HepG2 (cell line): Measurements from ENCODE around the gene TRMT112. TPM values are rescaled to one million over a fixed set of nuclear protein-coding genes. Genes with fewer than 3 reads are reported as not detected.

Source experiments
- ATF1 ChIP-seq: IDR thresholded peaks from 2 replicates; pipeline ENCODE4 v1.6.1; 2016; ENCODE audit warnings: mild to moderate bottlenecking, control low read depth
- CENPBD1 ChIP-seq: sonication (generic); formaldehyde crosslinking; IDR thresholded peaks from 2 replicates; pipeline ENCODE4 v1.8.0; 2022; ENCODE audit warnings: missing genetic modification reagents, low read depth, mild to moderate bottlenecking, borderline replicate concordance
- FOXO1 ChIP-seq: sonication (generic); formaldehyde crosslinking; IDR thresholded peaks from 2 replicates; pipeline ENCODE4 v1.4.0; 2020; ENCODE audit warnings: missing genetic modification reagents
- GTF3A ChIP-seq: sonication (generic); formaldehyde crosslinking; conservative IDR thresholded peaks from 2 replicates; pipeline ENCODE4 v1.4.0; 2020; ENCODE audit warnings: mild to moderate bottlenecking, missing genetic modification reagents
- KDM5A ChIP-seq: fragments of 200-600 bp; sonication (generic); IDR thresholded peaks from 2 replicates; pipeline ENCODE4 v1.7.0; 2018; ENCODE audit warnings: antibody characterized with exemption, mild to moderate bottlenecking, low read length, borderline replicate concordance
- MEF2D ChIP-seq: sonication (generic); formaldehyde crosslinking; IDR thresholded peaks from 2 replicates; pipeline ENCODE4 v1.5.1; 2020; ENCODE audit warnings: mild to moderate bottlenecking, missing genetic modification reagents
- MNT ChIP-seq: fragments of 450-650 bp; IDR thresholded peaks from 2 replicates; pipeline ENCODE4 v1.6.1; 2016
- NKX3-1 ChIP-seq: sonication (generic); formaldehyde crosslinking; IDR thresholded peaks from 2 replicates; pipeline ENCODE4 v1.5.0; 2020; ENCODE audit warnings: missing genetic modification reagents
- NR2F2 ChIP-seq: IDR thresholded peaks from 2 replicates; pipeline ENCODE4 v1.6.1; 2012; ENCODE audit warnings: low read depth, inconsistent platforms, borderline replicate concordance
- SALL2 ChIP-seq: sonication (generic); formaldehyde crosslinking; IDR thresholded peaks from 2 replicates; pipeline ENCODE4 v1.8.1; 2023; ENCODE audit warnings: mild to moderate bottlenecking, missing genetic modification reagents, inconsistent platforms
- SRSF9 ChIP-seq: fragments of 200-400 bp; formaldehyde crosslinking; IDR thresholded peaks from 2 replicates; pipeline ENCODE4 v1.6.1; 2018; ENCODE audit warnings: borderline replicate concordance, mild to moderate bottlenecking, low read depth, low read length; ENCODE audit not compliant: insufficient read depth, poor library complexity, severe bottlenecking
- STAG1 ChIP-seq: sonication (generic); formaldehyde crosslinking; IDR thresholded peaks from 2 replicates; pipeline ENCODE4 v1.4.0; 2020; ENCODE audit warnings: missing genetic modification reagents
- YY1 ChIP-seq: IDR thresholded peaks from 2 replicates; pipeline ENCODE4 v1.6.1; 2011; ENCODE audit warnings: low read length, low read depth, moderate library complexity, mild to moderate bottlenecking; ENCODE audit not compliant: insufficient read depth, insufficient replicate concordance
- ZBTB8A ChIP-seq: sonication (generic); formaldehyde crosslinking; IDR thresholded peaks from 2 replicates; pipeline ENCODE4 v1.4.0; 2020; ENCODE audit warnings: mild to moderate bottlenecking, low read depth, missing genetic modification reagents, borderline replicate concordance
- ZNF121 ChIP-seq: sonication (generic); formaldehyde crosslinking; IDR thresholded peaks from 2 replicates; pipeline ENCODE4 v1.5.0; 2020; ENCODE audit warnings: mild to moderate bottlenecking, missing genetic modification reagents
- ZNF18 ChIP-seq: sonication (generic); formaldehyde crosslinking; IDR thresholded peaks from 2 replicates; pipeline ENCODE4 v1.8.0; 2022; ENCODE audit warnings: mild to moderate bottlenecking, missing genetic modification reagents; ENCODE audit not compliant: insufficient replicate concordance
- ZNF234 ChIP-seq: sonication (generic); formaldehyde crosslinking; conservative IDR thresholded peaks from 2 replicates; pipeline ENCODE4 v1.5.1; 2020; ENCODE audit warnings: mild to moderate bottlenecking, missing genetic modification reagents
- ZNF256 ChIP-seq: sonication (generic); formaldehyde crosslinking; conservative IDR thresholded peaks from 2 replicates; pipeline ENCODE4 v1.4.0; 2020; ENCODE audit warnings: missing genetic modification reagents
- ZNF260 ChIP-seq: sonication (generic); formaldehyde crosslinking; IDR thresholded peaks from 2 replicates; pipeline ENCODE4 v1.4.0; 2020; ENCODE audit warnings: missing genetic modification reagents, low read depth, mild to moderate bottlenecking, borderline replicate concordance
- ZNF275 ChIP-seq: sonication (generic); formaldehyde crosslinking; IDR thresholded peaks from 2 replicates; pipeline ENCODE4 v1.8.0; 2022; ENCODE audit warnings: missing genetic modification reagents, mild to moderate bottlenecking, inconsistent platforms, borderline replicate concordance
- ZNF513 ChIP-seq: sonication (generic); formaldehyde crosslinking; conservative IDR thresholded peaks from 2 replicates; pipeline ENCODE4 v1.5.0; 2020; ENCODE audit warnings: missing genetic modification reagents
- ZNF672 ChIP-seq: sonication (generic); formaldehyde crosslinking; IDR thresholded peaks from 2 replicates; pipeline ENCODE4 v1.8.1; 2022; ENCODE audit warnings: missing genetic modification reagents
- ZNF746 ChIP-seq: sonication (generic); formaldehyde crosslinking; IDR thresholded peaks from 2 replicates; pipeline ENCODE4 v1.8.0; 2022; ENCODE audit warnings: mild to moderate bottlenecking, missing genetic modification reagents
- ZSCAN31 ChIP-seq: sonication (generic); formaldehyde crosslinking; IDR thresholded peaks from 2 replicates; pipeline ENCODE4 v1.5.0; 2020; ENCODE audit warnings: low read depth, mild to moderate bottlenecking, missing genetic modification reagents
- polyA plus RNA-seq, 8 experiments: library from polyadenylated mRNA; depleted of rRNA in 3 of 8; stranded (reverse) in 7 of 8; unstranded in 1 of 8; fragments of >200 nt; fragmentation: Illumina TruSeq in 4 of 8; extraction: Trizol in 4 of 8; gene quantifications; 2 replicates each; pipeline versions ENCODE4 v1.2.1 to v1.2.3, GENCODE V29; 2011 to 2016; ENCODE audit warnings: low read depth in 4 of 8, missing spikeins in 1 of 8, mixed read lengths in 1 of 8; ENCODE audit not compliant: insufficient read depth in 1 of 8
- total RNA-seq, 5 experiments: library from RNA; depleted of rRNA; stranded (reverse); fragments of >200 nt; fragmentation: Illumina TruSeq; extraction: Trizol; gene quantifications; 2 replicates each; pipeline ENCODE4 v1.2.3, GENCODE V29; 2016; ENCODE audit warnings: low read depth in 1 of 5

The TRMT112 gene
- total and polyA plus RNA-seq, 2 of the 13 experiments (the other 11 are each of a cell fraction or from before 2014, with no cell fraction given): 186 to 409 TPM

GRCh38 chr11:64357904-64358535, 40.7 kb upstream of the TRMT112 start (continued):
- no peak for TF ChIP-seq ZNF513 (CRISPR knock-in tag)
- no peak for TF ChIP-seq ZNF18 (CRISPR knock-in tag)
- 0 out of 2 replicates have a peak, but pooled peaks have one; percentile 37 for TF ChIP-seq ZSCAN31 (CRISPR knock-in tag)
- TF ChIP-seq NKX3-1 (CRISPR knock-in tag): no peak
- TF ChIP-seq ZNF121 (CRISPR knock-in tag): no peak
- TF ChIP-seq MNT: no peak
- TF ChIP-seq ZNF672 (CRISPR knock-in tag): no peak
- no peak for TF ChIP-seq ATF1 (CRISPR knock-in tag)
- no peak for TF ChIP-seq SALL2 (CRISPR knock-in tag)
- TF ChIP-seq GTF3A (CRISPR knock-in tag): no peak
- no peak for TF ChIP-seq CENPBD1
- no peak for TF ChIP-seq ZNF234 (CRISPR knock-in tag)
- no peak for TF ChIP-seq YY1
- TF ChIP-seq KDM5A: no peak
- TF ChIP-seq ZNF260 (CRISPR knock-in tag): no peak
- TF ChIP-seq ZNF746 (CRISPR knock-in tag): 0 out of 2 replicates have a peak, but pooled peaks have one; percentile 37
- 0 out of 2 replicates have a peak, but pooled peaks have one; percentile 13 for TF ChIP-seq ZNF275 (CRISPR knock-in tag)
- no peak for TF ChIP-seq STAG1 (CRISPR knock-in tag)
- no peak for TF ChIP-seq FOXO1
- TF ChIP-seq ZBTB8A (CRISPR knock-in tag): no peak
- TF ChIP-seq SRSF9: no peak
- TF ChIP-seq NR2F2: no peak
- no peak for TF ChIP-seq MEF2D (CRISPR knock-in tag)
- no peak for TF ChIP-seq ZNF256
